AG09309 (cell line): ENCODE data around the gene AP1M2.

ENCODE experiments used
- DNase-seq: peaks from one replicate; pipeline ENCODE4 v3.0.0-alpha.2; 2010; ENCODE audit warnings: low read depth
- H3K4me3 ChIP-seq: 2 replicates; pipeline ENCODE4 v1.5.1; 2011; ENCODE audit warnings: mild to moderate bottlenecking, low read depth, low read length, moderate library complexity; ENCODE audit not compliant: control insufficient read depth
- CTCF ChIP-seq: IDR thresholded peaks from 2 replicates; pipeline ENCODE4 v1.5.1; 2011; ENCODE audit warnings: mild to moderate bottlenecking, low read depth, low read length, inconsistent platforms; ENCODE audit not compliant: insufficient read depth, control insufficient read depth; ENCODE audit errors: missing control alignments

AP1M2 gene

GRCh38 chr19:10587022-10587838, at the start of gene AP1M2:
TSS of gene AP1M2 (minus strand) at chr19:10587312. CDS start at chr19:10587231, 81 bp downstream.
- H3K4me3 ChIP-seq: no peak within 1 kb of the TSS
- DNase-seq: no peak
- no peak for TF ChIP-seq CTCF

DNA sequence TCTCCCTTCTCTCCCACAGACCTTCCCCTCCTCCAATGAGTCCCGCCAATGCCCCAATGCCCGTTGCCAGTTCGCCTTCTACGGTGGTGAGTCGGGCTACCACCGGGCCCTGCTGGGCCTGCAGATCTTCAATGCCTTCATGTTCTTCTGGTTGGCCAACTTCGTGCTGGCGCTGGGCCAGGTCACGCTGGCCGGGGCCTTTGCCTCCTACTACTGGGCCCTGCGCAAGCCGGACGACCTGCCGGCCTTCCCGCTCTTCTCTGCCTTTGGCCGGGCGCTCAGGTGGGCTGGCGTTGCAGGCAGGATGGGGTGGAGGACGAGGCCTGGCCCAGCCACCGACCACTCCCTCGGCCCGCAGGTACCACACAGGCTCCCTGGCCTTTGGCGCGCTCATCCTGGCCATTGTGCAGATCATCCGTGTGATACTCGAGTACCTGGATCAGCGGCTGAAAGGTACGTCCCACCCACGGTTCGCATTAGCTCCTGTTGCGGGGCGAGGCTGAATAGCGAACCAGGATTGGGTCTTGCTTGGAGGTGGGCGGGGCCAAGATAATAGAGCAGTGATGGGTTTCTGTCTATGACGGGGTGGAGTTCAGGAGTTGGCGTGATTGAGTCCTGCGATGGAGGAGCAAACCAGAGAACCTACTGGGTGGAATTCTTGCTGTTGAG, 49.3 kb upstream of the AP1M2 start:
- no peak for TF ChIP-seq CTCF
- no peak overlapping the region for H3K4me3 ChIP-seq
- DNase-seq: no peak

GRCh38 chr19:10634963-10635362, 47.9 kb upstream of the AP1M2 start:
- H3K4me3 ChIP-seq: no peak overlapping the region
- TF ChIP-seq CTCF: no peak
- no peak for DNase-seq

DNA sequence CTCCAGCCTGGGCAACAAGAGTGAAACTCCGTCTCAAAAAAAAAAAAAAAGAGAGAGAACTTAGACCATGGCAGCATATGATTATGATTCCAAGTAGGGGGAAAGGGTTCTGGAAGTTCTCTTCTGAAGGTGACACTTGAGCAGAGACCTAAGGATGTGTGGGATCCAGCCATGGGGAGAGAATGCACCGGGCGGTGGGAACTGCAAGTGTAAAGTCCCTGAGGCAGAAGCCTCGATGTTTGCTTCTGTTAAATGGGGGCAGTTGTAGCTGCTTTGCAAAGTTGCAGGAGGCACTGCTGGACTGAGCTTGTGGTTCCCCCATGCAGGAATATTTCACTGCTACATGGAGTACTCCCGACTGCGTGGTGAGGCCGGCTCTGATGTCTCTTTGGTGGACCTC, 47.3 kb upstream of the AP1M2 start:
- DNase-seq: no peak
- H3K4me3 ChIP-seq: no peak overlapping the region
- TF ChIP-seq CTCF: no peak

GRCh38 chr19:10631874-10632273, 44.8 kb upstream of the AP1M2 start:
- no peak for DNase-seq
- TF ChIP-seq CTCF: no peak
- no peak overlapping the region for H3K4me3 ChIP-seq

GRCh38 chr19:10625762-10626138, 38.6 kb upstream of the AP1M2 start:
- H3K4me3 ChIP-seq: peak overlapping the region; percentile 69
- no peak for TF ChIP-seq CTCF
- DNase-seq: no peak
